GM23338 (cell line): ENCODE results near the gene TRAPPC3L. TPM values are rescaled to one million over a fixed set of nuclear protein-coding genes. Genes with fewer than 3 reads are reported as not detected.

Experiments
- ATAC-seq: fragments of 200-7000 bp; cut with Tn5 transposase; 3 replicates; pipeline ENCODE4 v1.9.1; 2020
- DNase-seq: peaks from one replicate; pipeline ENCODE4 v3.0.0-alpha.2; 2015; ENCODE audit warnings: low spot score
- H2AFZ ChIP-seq: fragments of 200-600 bp; sonication (generic); 2 replicates; pipeline ENCODE4 v1.8.0; 2016; ENCODE audit warnings: antibody characterized with exemption, mild to moderate bottlenecking, moderate library complexity
- H3F3A ChIP-seq: fragments of 200-600 bp; sonication (generic); replicated peaks from 2 replicates; pipeline ENCODE4 v1.8.0; 2017; ENCODE audit warnings: antibody characterized with exemption, mixed run types, low read depth
- H3K27ac ChIP-seq: fragments of 200-600 bp; sonication (generic); 2 replicates; pipeline ENCODE4 v1.6.1; 2016; ENCODE audit warnings: low read depth
- H3K27me3 ChIP-seq: fragments of 200-600 bp; sonication (generic); 2 replicates; pipeline ENCODE4 v1.8.0; 2016; ENCODE audit warnings: mild to moderate bottlenecking, mixed run types, moderate library complexity; ENCODE audit not compliant: insufficient read depth
- H3K36me3 ChIP-seq: fragments of 200-600 bp; sonication (generic); 2 replicates; pipeline ENCODE4 v1.8.0; 2016; ENCODE audit warnings: mild to moderate bottlenecking; ENCODE audit not compliant: insufficient read depth
- H3K4me1 ChIP-seq: fragments of 200-600 bp; sonication (generic); 2 replicates; pipeline ENCODE4 v1.8.0; 2016; ENCODE audit warnings: mild to moderate bottlenecking, moderate library complexity; ENCODE audit not compliant: insufficient read depth
- H3K4me2 ChIP-seq: fragments of 200-600 bp; sonication (generic); 2 replicates; pipeline ENCODE4 v1.7.1; 2017; ENCODE audit warnings: mixed run types
- H3K4me3 ChIP-seq: fragments of 200-600 bp; sonication (generic); 2 replicates; pipeline ENCODE4 v1.6.1; 2016; ENCODE audit warnings: mixed run types
- H3K79me2 ChIP-seq: fragments of 200-600 bp; sonication (generic); replicated peaks from 2 replicates; pipeline ENCODE4 v1.8.0; 2017; ENCODE audit warnings: mild to moderate bottlenecking; ENCODE audit not compliant: insufficient read depth
- H3K9me2 ChIP-seq: fragments of 200-600 bp; sonication (generic); 2 replicates; pipeline ENCODE4 v1.8.0; 2017; ENCODE audit not compliant: insufficient read depth
- H4K20me1 ChIP-seq: fragments of 200-600 bp; sonication (generic); replicated peaks from 2 replicates; pipeline ENCODE4 v1.8.0; 2017; ENCODE audit warnings: mild to moderate bottlenecking; ENCODE audit not compliant: insufficient read depth
- H3K27ac Mint-ChIP-seq: 2 replicates; pipeline ENCODE4 v1.8.0; 2020; ENCODE audit warnings: inconsistent platforms, mild to moderate bottlenecking, moderate library complexity, mixed read lengths
- H3K27me3 Mint-ChIP-seq: 3 replicates; pipeline ENCODE4 v1.8.0; 2022; ENCODE audit warnings: low read depth, mild to moderate bottlenecking, moderate library complexity, mixed read lengths, inconsistent platforms; ENCODE audit not compliant: insufficient read depth, poor library complexity
- H3K36me3 Mint-ChIP-seq: 3 replicates; pipeline ENCODE4 v1.8.0; 2021; ENCODE audit warnings: low read depth, mild to moderate bottlenecking, inconsistent platforms, moderate library complexity, mixed read lengths
- H3K4me1 Mint-ChIP-seq: 3 replicates; pipeline ENCODE4 v1.8.0; 2020; ENCODE audit warnings: mild to moderate bottlenecking, inconsistent platforms, mixed read lengths
- H3K4me3 Mint-ChIP-seq: 3 replicates; pipeline ENCODE4 v1.8.0; 2021; ENCODE audit warnings: moderate library complexity, mild to moderate bottlenecking, inconsistent platforms, mixed read lengths
- H3K9me3 Mint-ChIP-seq: 3 replicates; pipeline ENCODE4 v1.8.0; 2020; ENCODE audit warnings: moderate library complexity, mild to moderate bottlenecking, inconsistent platforms, mixed read lengths
- CREB1 ChIP-seq: fragments of 250-450 bp; sonication (Bioruptor Pico); IDR thresholded peaks from 2 replicates; pipeline ENCODE4 v1.5.0; 2020; ENCODE audit warnings: low read depth, mild to moderate bottlenecking, moderate library complexity
- EZH2phosphoT487 ChIP-seq: fragments of 200-600 bp; sonication (generic); IDR thresholded peaks from one replicate; pipeline ENCODE4 v1.8.1; 2018; ENCODE audit warnings: antibody characterized with exemption; ENCODE audit not compliant: unreplicated experiment
- JUNB ChIP-seq: IDR thresholded peaks from one replicate; pipeline ENCODE4 v1.6.1; 2016; ENCODE audit warnings: antibody characterized with exemption; ENCODE audit not compliant: unreplicated experiment
- NANOG ChIP-seq: IDR thresholded peaks from 2 replicates; pipeline ENCODE4 v1.6.1; 2016; ENCODE audit warnings: antibody characterized with exemption, borderline replicate concordance
- ZNF114 ChIP-seq: fragments of 250-450 bp; sonication (Bioruptor Pico); IDR thresholded peaks from 2 replicates; pipeline ENCODE4 v1.5.0; 2020; ENCODE audit warnings: mild to moderate bottlenecking, moderate library complexity
- polyA plus RNA-seq: library from polyadenylated mRNA; unstranded; fragments of >200 nt; fragmentation: Nextera tagmentation; extraction: Ambion mirVana; gene quantifications from 2 replicates; pipeline ENCODE4 v1.2.1, GENCODE V29; 2016
- total RNA-seq: library from RNA; depleted of rRNA; stranded (reverse); fragments of >200 nt; shearing (Covaris generic); gene quantifications from 2 replicates; pipeline ENCODE4 v1.2.3, GENCODE V29; 2014; rRNA removed
- TF ChIP-seq, protein P1 (sequence below): IDR thresholded peaks from 2 replicates; pipeline ENCODE4 v1.6.1; 2016; ENCODE audit warnings: antibody characterized with exemption
- TF ChIP-seq, protein P2 (sequence below): IDR thresholded peaks from one replicate; pipeline ENCODE4 v1.6.1; 2018; ENCODE audit warnings: antibody characterized with exemption; ENCODE audit not compliant: unreplicated experiment
- TF ChIP-seq, protein P3 (sequence below), 2 experiments: fragments of 200-600 bp in 1 of 2; sonication (generic) in 1 of 2; conservative IDR thresholded peaks; 2 replicates each; pipeline versions ENCODE4 v1.5.1 to v1.6.1; 2016 to 2017; ENCODE audit warnings: antibody characterized with exemption in 2 of 2, low read depth in 2 of 2, mild to moderate bottlenecking in 2 of 2, moderate library complexity in 1 of 2

TRAPPC3L gene
- total and polyA plus RNA-seq, 2 experiments from 2014 or later, result not detected

DNA sequence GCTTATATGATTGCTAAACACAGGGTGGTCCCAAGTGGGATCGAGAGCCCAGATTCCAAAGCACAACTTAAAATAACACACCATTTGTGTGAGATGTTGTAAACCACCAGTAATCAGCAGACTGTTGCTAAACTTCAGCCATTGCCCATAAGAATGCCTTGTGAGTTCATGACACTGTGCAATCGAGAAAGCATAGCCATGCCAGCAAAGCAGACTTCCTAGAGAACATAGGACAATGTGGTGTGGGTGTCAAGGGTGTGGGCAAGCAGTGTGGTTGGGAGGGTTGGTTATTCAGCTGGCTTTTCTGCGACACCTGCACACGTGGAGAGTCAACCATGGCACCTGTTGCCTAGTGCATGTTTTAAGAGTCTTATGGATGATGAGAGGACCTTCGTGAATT is 100.4 kb downstream of the TRAPPC3L start:
- no peak overlapping the region for H2AFZ ChIP-seq
- Mint-ChIP-seq H3K27me3 (no peaks in the 10 kb centered on the region), H3K36me3 (no peaks in the 10 kb centered on the region), H3K4me1 (peaks cover 32% of the 10 kb centered on the region), H3K9me3 (no peaks in the 10 kb centered on the region), H3K27ac (0 out of 2 replicates have a peak overlapping the region, but pooled peaks have one; percentile 34), H3K4me3 (no peak overlapping the region)
- peaks cover 19% of the 10 kb centered on the region for H3K4me1 ChIP-seq
- no peaks in the 10 kb centered on the region for H3K27me3 ChIP-seq
- H3K4me2 ChIP-seq, result no peak overlapping the region
- TF ChIP-seq ZNF114 (CRISPR knock-in tag), result no peak
- TF ChIP-seq, protein P1, sequence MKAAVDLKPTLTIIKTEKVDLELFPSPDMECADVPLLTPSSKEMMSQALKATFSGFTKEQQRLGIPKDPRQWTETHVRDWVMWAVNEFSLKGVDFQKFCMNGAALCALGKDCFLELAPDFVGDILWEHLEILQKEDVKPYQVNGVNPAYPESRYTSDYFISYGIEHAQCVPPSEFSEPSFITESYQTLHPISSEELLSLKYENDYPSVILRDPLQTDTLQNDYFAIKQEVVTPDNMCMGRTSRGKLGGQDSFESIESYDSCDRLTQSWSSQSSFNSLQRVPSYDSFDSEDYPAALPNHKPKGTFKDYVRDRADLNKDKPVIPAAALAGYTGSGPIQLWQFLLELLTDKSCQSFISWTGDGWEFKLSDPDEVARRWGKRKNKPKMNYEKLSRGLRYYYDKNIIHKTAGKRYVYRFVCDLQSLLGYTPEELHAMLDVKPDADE, result no peak
- TF ChIP-seq, protein P2, sequence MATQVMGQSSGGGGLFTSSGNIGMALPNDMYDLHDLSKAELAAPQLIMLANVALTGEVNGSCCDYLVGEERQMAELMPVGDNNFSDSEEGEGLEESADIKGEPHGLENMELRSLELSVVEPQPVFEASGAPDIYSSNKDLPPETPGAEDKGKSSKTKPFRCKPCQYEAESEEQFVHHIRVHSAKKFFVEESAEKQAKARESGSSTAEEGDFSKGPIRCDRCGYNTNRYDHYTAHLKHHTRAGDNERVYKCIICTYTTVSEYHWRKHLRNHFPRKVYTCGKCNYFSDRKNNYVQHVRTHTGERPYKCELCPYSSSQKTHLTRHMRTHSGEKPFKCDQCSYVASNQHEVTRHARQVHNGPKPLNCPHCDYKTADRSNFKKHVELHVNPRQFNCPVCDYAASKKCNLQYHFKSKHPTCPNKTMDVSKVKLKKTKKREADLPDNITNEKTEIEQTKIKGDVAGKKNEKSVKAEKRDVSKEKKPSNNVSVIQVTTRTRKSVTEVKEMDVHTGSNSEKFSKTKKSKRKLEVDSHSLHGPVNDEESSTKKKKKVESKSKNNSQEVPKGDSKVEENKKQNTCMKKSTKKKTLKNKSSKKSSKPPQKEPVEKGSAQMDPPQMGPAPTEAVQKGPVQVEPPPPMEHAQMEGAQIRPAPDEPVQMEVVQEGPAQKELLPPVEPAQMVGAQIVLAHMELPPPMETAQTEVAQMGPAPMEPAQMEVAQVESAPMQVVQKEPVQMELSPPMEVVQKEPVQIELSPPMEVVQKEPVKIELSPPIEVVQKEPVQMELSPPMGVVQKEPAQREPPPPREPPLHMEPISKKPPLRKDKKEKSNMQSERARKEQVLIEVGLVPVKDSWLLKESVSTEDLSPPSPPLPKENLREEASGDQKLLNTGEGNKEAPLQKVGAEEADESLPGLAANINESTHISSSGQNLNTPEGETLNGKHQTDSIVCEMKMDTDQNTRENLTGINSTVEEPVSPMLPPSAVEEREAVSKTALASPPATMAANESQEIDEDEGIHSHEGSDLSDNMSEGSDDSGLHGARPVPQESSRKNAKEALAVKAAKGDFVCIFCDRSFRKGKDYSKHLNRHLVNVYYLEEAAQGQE, result no peak
- TF ChIP-seq JUNB, result no peak
- no peak for TF ChIP-seq CREB1
- no peak for TF ChIP-seq EZH2phosphoT487
- no peak for TF ChIP-seq NANOG
- TF ChIP-seq, protein P3, sequence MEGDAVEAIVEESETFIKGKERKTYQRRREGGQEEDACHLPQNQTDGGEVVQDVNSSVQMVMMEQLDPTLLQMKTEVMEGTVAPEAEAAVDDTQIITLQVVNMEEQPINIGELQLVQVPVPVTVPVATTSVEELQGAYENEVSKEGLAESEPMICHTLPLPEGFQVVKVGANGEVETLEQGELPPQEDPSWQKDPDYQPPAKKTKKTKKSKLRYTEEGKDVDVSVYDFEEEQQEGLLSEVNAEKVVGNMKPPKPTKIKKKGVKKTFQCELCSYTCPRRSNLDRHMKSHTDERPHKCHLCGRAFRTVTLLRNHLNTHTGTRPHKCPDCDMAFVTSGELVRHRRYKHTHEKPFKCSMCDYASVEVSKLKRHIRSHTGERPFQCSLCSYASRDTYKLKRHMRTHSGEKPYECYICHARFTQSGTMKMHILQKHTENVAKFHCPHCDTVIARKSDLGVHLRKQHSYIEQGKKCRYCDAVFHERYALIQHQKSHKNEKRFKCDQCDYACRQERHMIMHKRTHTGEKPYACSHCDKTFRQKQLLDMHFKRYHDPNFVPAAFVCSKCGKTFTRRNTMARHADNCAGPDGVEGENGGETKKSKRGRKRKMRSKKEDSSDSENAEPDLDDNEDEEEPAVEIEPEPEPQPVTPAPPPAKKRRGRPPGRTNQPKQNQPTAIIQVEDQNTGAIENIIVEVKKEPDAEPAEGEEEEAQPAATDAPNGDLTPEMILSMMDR (conservative IDR thresholded peaks at IDR 0.05; ENCODE audit: low read depth in 2 of 2), result no peak
- DNase-seq (no peak), ATAC-seq (no peak)
- no peaks in the 10 kb centered on the region for H3F3A ChIP-seq
- H3K4me3 ChIP-seq, result no peak overlapping the region
- no peak overlapping the region for H3K27ac ChIP-seq
- H3K9me2 ChIP-seq, result no peaks in the 10 kb centered on the region
- H3K79me2 ChIP-seq, result no peaks in the 10 kb centered on the region
- no peaks in the 10 kb centered on the region for H4K20me1 ChIP-seq
- no peaks in the 10 kb centered on the region for H3K36me3 ChIP-seq

Other genes starting within 250 kb of the TRAPPC3L start
- gene DSE, start 174.7 kb downstream of the TRAPPC3L start, total RNA-seq, result 41.5 and 45.2 TPM in 2 replicates
- gene DSE, start 174.7 kb downstream of the TRAPPC3L start, polyA plus RNA-seq, result 16.8 and 18.8 TPM in 2 replicates
- 0.27 and 1.6 TPM in 2 replicates for gene CALHM6, start 84.3 kb downstream of the TRAPPC3L start, total RNA-seq
- 1.2 and 2.6 TPM in 2 replicates for gene CALHM6, start 84.3 kb downstream of the TRAPPC3L start, polyA plus RNA-seq
- gene CALHM5, start 34.0 kb downstream of the TRAPPC3L start, total RNA-seq, result 0.10 and 0.16 TPM in 2 replicates
- 0.02 and 0.03 TPM in 2 replicates for gene CALHM5, start 34.0 kb downstream of the TRAPPC3L start, polyA plus RNA-seq
- gene CALHM4, start 8.1 kb upstream of the TRAPPC3L start, total RNA-seq, result not detected in 2 replicates
- gene CALHM4, start 8.1 kb upstream of the TRAPPC3L start, polyA plus RNA-seq, result not detected in 2 replicates
- gene RWDD1, start 25.8 kb upstream of the TRAPPC3L start, total RNA-seq, result 20.2 and 24.0 TPM in 2 replicates
- gene RWDD1, start 25.8 kb upstream of the TRAPPC3L start, polyA plus RNA-seq, result 171 TPM in 2 replicates
- gene RSPH4A, start 70.8 kb upstream of the TRAPPC3L start, total RNA-seq, result 0.08 and 0.52 TPM in 2 replicates
- 0.54 and 1.0 TPM in 2 replicates for gene RSPH4A, start 70.8 kb upstream of the TRAPPC3L start, polyA plus RNA-seq
- 19.1 and 23.2 TPM in 2 replicates for gene ZUP1, start 123.1 kb upstream of the TRAPPC3L start, total RNA-seq
- 20.4 and 21.4 TPM in 2 replicates for gene ZUP1, start 123.1 kb upstream of the TRAPPC3L start, polyA plus RNA-seq
- 9.4 and 16.3 TPM in 2 replicates for gene KPNA5, start 135.5 kb upstream of the TRAPPC3L start, total RNA-seq
- 6.9 and 8.5 TPM in 2 replicates for gene KPNA5, start 135.5 kb upstream of the TRAPPC3L start, polyA plus RNA-seq
- 5.9 and 6.3 TPM in 2 replicates for gene FAM162B, start 220.0 kb upstream of the TRAPPC3L start, total RNA-seq
- 6.3 and 9.3 TPM in 2 replicates for gene FAM162B, start 220.0 kb upstream of the TRAPPC3L start, polyA plus RNA-seq